Kidney (tissue), 14 donors: ENCODE measurements around the gene ERGIC1. TPM values are rescaled to one million over a fixed set of nuclear protein-coding genes. Genes with fewer than 3 reads are reported as not detected.

Source experiments
- DNase-seq, 5 donors: peaks; one replicate each; pipeline ENCODE4 v3.0.0-alpha.2; 2013 to 2020
- FAIRE-seq: peaks from 2 replicates; lab custom pipeline; 2012; peaks lifted over from hg19 to GRCh38; lab: Jason Lieb, UNC
- H3K27ac ChIP-seq, 2 donors: one replicate each; pipeline ENCODE4 v1.7.0; 2013; ENCODE audit warnings: low read depth in 2 of 2, low read length in 2 of 2, inconsistent platforms in 1 of 2
- H3K27me3 ChIP-seq: one replicate; pipeline ENCODE4 v1.7.1; 2013; ENCODE audit warnings: low read length, inconsistent platforms; ENCODE audit not compliant: control insufficient read depth, insufficient read depth
- H3K36me3 ChIP-seq, 3 donors: one replicate each; pipeline versions ENCODE4 v1.7.0 to v1.7.1; 2013; ENCODE audit warnings: low read length in 3 of 3, control low read depth in 1 of 3, inconsistent platforms in 1 of 3; ENCODE audit not compliant: insufficient read depth in 3 of 3, control insufficient read depth in 2 of 3
- H3K4me1 ChIP-seq, 3 donors: one replicate each; pipeline versions ENCODE4 v1.7.0 to v1.7.1; 2013; ENCODE audit warnings: low read length in 3 of 3, inconsistent platforms in 1 of 3, low read depth in 1 of 3; ENCODE audit not compliant: control insufficient read depth in 2 of 3, insufficient read depth in 2 of 3
- H3K4me3 ChIP-seq, 3 donors: one replicate each; pipeline versions ENCODE4 v1.7.0 to v1.8.1; 2013; ENCODE audit warnings: low read length in 3 of 3, control low read depth in 1 of 3, inconsistent platforms in 1 of 3
- H3K9ac ChIP-seq, 3 donors: one replicate each; pipeline versions ENCODE4 v1.7.0 to v1.7.1; 2013; ENCODE audit warnings: low read length in 3 of 3, control low read depth in 1 of 3, inconsistent platforms in 1 of 3
- H3K9me3 ChIP-seq, 3 donors: one replicate each; pipeline versions ENCODE4 v1.7.0 to v1.7.1; 2013; ENCODE audit warnings: low read length in 3 of 3, control low read depth in 1 of 3, inconsistent platforms in 1 of 3; ENCODE audit not compliant: control insufficient read depth in 2 of 3, insufficient read depth in 1 of 3
- intact Hi-C: fragments of 100-400 bp; cut with DNase I; formaldehyde crosslinking; loops from one replicate; pipeline ENCODE4 v1.11.1; 2022
- polyA plus RNA-seq: library from polyadenylated mRNA; stranded (reverse); fragments of 350-450 nt; fragmentation: Illumina TruSeq; extraction: RNeasy Lipid Tissue Mini Kit (QIAGEN cat#74804); gene quantifications from one replicate; pipeline ENCODE4 v1.2.3, GENCODE V29; 2014; ENCODE audit warnings: low read depth, low replicate concordance; ENCODE audit not compliant: insufficient read depth
- total RNA-seq: library from RNA; stranded (reverse); fragmentation: NEBNext Ultra II Directional; extraction: Animal tissue kit (Norgen Biotek cat#: 25700); gene quantifications from one replicate; pipeline ENCODE4 v1.2.1, GENCODE V29; 2021
- TF ChIP-seq, protein P1 (sequence below): IDR thresholded peaks from 3 replicates; pipeline ENCODE4 v1.5.1; 2012; ENCODE audit warnings: mild to moderate bottlenecking, moderate library complexity, borderline replicate concordance; ENCODE audit not compliant: insufficient read depth; ENCODE audit errors: extremely low read depth
- donor health status: control.
- donor health status: control.
- donor health status: control.
- donor health status: control.
- donor health status: control.
- donor health status: DM: yes; HTN: yes; CAD: no.
- donor health status: Normal renal cell carcinoma (clear cell type).

The ERGIC1 gene
- total and polyA plus RNA-seq, 2 donors from 2014 or later, result 88.0 to 183 TPM

DNA sequence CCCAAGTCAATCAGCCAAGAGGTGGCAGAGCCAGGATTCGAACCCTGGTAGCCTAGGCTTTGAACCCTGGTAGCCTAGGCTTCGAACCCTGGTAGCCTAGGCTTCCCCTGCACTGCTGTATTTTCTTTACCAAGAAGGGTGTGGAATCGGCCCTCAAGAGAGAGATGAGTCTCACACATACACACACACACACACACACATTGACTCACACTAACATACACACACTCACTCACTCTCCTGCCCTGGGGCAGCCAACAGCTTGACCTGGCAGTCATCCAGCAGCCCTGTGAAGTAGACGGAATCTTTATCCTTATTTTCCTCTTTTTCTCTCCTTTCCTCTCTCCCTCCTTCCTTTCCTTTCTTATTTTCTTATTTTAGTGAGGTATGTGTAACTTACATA lies 69.7 kb downstream of the ERGIC1 start:
- Histone ChIP-seq H3K9me3 (no peaks in the 10 kb centered on the region), H3K4me3 (no peak overlapping the region), H3K27ac (peak overlapping the region; percentile 95 to 97), H3K27me3 (no peaks in the 10 kb centered on the region), H3K4me1 (peaks cover 0 to 48% (median 40%) of the 10 kb centered on the region in 3 donors), H3K36me3 (peaks cover 0 to 11% (median 3%) of the 10 kb centered on the region in 3 donors), H3K9ac (peak overlapping the region in 1 of 3 donors; percentile 81)
- intact Hi-C loops, result no loop called here
- FAIRE-seq (no peak), DNase-seq (peak in 1 of 5 donors; percentile 44)
- TF ChIP-seq, protein P1, sequence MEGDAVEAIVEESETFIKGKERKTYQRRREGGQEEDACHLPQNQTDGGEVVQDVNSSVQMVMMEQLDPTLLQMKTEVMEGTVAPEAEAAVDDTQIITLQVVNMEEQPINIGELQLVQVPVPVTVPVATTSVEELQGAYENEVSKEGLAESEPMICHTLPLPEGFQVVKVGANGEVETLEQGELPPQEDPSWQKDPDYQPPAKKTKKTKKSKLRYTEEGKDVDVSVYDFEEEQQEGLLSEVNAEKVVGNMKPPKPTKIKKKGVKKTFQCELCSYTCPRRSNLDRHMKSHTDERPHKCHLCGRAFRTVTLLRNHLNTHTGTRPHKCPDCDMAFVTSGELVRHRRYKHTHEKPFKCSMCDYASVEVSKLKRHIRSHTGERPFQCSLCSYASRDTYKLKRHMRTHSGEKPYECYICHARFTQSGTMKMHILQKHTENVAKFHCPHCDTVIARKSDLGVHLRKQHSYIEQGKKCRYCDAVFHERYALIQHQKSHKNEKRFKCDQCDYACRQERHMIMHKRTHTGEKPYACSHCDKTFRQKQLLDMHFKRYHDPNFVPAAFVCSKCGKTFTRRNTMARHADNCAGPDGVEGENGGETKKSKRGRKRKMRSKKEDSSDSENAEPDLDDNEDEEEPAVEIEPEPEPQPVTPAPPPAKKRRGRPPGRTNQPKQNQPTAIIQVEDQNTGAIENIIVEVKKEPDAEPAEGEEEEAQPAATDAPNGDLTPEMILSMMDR, result no peak

DNA sequence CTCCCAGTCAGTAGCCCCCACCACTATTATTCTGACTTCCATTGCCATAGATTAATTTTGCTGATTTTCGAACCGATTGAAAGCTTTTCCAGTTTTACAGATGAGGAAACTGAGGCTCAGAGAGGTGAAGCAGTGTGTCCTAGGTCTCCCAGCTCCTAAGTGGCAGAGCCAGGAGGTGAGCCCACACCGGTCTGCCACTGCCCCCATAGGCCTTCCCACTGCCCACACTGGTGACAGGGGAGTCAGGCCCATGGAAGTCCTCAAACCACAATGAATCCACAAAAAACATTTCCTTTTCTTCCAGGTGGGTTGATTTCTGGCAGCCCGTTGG lies 70.2 kb downstream of the ERGIC1 start:
- H3K9me3 ChIP-seq, result no peaks in the 10 kb centered on the region
- DNase-seq, result no peak
- no peaks in the 10 kb centered on the region for H3K27me3 ChIP-seq
- H3K4me1 ChIP-seq, result peaks cover 0 to 48% (median 40%) of the 10 kb centered on the region in 3 donors
- intact Hi-C loops, result no loop called here
- peaks cover 0 to 9% (median 3%) of the 10 kb centered on the region in 3 donors for H3K36me3 ChIP-seq
- peak overlapping the region in 2 of 3 donors; percentile 54 to 81 for H3K9ac ChIP-seq
- TF ChIP-seq, protein P1, result no peak
- H3K27ac ChIP-seq, result peak overlapping the region; percentile 95 to 97
- no peak for FAIRE-seq
- no peak overlapping the region for H3K4me3 ChIP-seq

DNA sequence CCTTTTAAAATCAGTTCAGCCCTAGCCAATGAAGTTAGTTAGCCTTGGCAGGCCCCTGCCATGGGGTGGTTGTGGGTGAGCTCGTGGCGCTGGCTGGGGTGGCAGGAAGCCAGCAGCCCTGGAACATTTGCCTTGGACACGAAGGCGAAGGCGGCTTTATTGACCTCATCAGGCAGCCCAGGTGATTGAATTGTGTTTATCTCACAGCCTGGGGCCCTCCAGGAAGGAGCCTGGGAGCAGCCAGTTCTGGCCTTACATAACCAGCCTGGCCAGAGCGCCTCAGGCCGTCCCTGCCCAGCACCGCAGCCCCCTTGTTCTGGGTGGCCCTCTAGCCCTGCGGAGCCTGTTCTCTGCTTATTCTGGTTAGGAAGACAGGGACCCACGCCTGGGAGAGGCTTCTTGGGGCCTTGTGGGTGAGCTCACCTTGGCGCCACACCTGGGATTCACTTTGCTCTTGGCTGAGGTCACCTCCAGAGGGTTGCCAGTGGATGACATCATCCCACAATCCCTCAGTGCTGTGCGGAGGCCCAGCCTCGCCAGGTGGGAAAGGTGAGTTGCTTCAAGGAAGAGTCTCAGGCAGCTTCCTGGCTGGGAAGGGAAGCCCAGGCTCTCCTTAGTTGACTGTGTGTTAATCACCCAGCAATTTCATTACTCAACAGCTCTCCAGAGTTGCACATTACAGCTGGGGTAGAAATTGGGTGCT lies 70.7 kb downstream of the ERGIC1 start:
- Histone ChIP-seq H3K27ac (peak overlapping the region; percentile 95 to 97), H3K9me3 (no peaks in the 10 kb centered on the region), H3K9ac (peak overlapping the region in 1 of 3 donors; percentile 81), H3K36me3 (peaks cover 0 to 5% (median 3%) of the 10 kb centered on the region in 3 donors), H3K27me3 (no peaks in the 10 kb centered on the region), H3K4me1 (peaks cover 0 to 48% (median 40%) of the 10 kb centered on the region in 3 donors), H3K4me3 (no peak overlapping the region)
- TF ChIP-seq, protein P1, result no peak
- intact Hi-C loops, result no loop called here
- DNase-seq, result peak; percentile 22 to 94 (median 59)
- FAIRE-seq, result no peak
